Psoas muscle (tissue), 8 donors: Measurements from ENCODE around the gene SERINC4. TPM values are rescaled to one million over a fixed set of nuclear protein-coding genes. Genes with fewer than 3 reads are reported as not detected.
A peak's percentile ranks its signal among the peaks of the same experiment; 100 is the strongest.
"Not testable (repeated sequence)": the region's sequence is repeated elsewhere in the genome, so short reads cannot be mapped to it uniquely, and the experiment has no call there.

Experiments used
- ATAC-seq, 4 donors: fragments of 200-7000 bp; cut with Tn5 transposase; one replicate each; pipeline ENCODE4 v1.9.1; 2020; ENCODE audit warnings: moderate library complexity in 3 of 4, mild to moderate bottlenecking in 2 of 4
- DNase-seq, 2 donors: peaks; one replicate each; pipeline ENCODE4 v3.0.0-alpha.2; 2020
- H3K27ac ChIP-seq: fragments of 200-600 bp; one replicate; pipeline ENCODE4 v1.8.0; 2022
- H3K27me3 ChIP-seq, 3 donors: fragments of 200-600 bp in 1 of 3; one replicate each; pipeline versions ENCODE4 v1.6.1 to v1.8.0; 2013 to 2022; ENCODE audit warnings: low read length in 2 of 3, mild to moderate bottlenecking in 2 of 3, moderate library complexity in 1 of 3; ENCODE audit not compliant: insufficient read depth in 3 of 3
- H3K36me3 ChIP-seq, 2 donors: fragments of 200-600 bp in 1 of 2; one replicate each; pipeline versions ENCODE4 v1.6.1 to v1.8.0; 2013 to 2022; ENCODE audit warnings: low read depth in 1 of 2, mild to moderate bottlenecking in 1 of 2, moderate library complexity in 1 of 2; ENCODE audit not compliant: insufficient read depth in 1 of 2
- H3K4me1 ChIP-seq: fragments of 200-600 bp; one replicate; pipeline ENCODE4 v1.8.0; 2022
- H3K4me3 ChIP-seq: fragments of 200-600 bp; one replicate; pipeline ENCODE4 v1.8.0; 2022; ENCODE audit warnings: mild to moderate bottlenecking
- H3K9me3 ChIP-seq: fragments of 200-600 bp; one replicate; pipeline ENCODE4 v1.8.0; 2022
- CTCF ChIP-seq: fragments of 200-600 bp; IDR thresholded peaks from one replicate; pipeline ENCODE4 v1.8.0; 2022; ENCODE audit warnings: antibody characterized with exemption
- WGBS, 3 donors: extraction: QIAGEN DNeasy Blood & Tissue Kit; methylation state at CpG; one replicate each; pipeline versions ENCODE4 v1.1.6 to v1.1.7; 2013; 5-methylcytosine and 5-hydroxymethylcytosine counted together
- intact Hi-C, 2 donors: fragments of 100-400 bp; cut with DNase I; formaldehyde crosslinking; loops; one replicate each; pipeline versions ENCODE4 v1.11.0 to v1.14.2; 2022
- polyA plus RNA-seq, 3 donors: library from polyadenylated mRNA; stranded (reverse); fragments of 200-250 nt; gene quantifications; one replicate each; pipeline ENCODE4 v1.2.3, GENCODE V29; 2013
- total RNA-seq, 4 donors: library from RNA; stranded (reverse); fragmentation: NEBNext Ultra II Directional in 2 of 4; extraction: Animal tissue kit (Norgen Biotek cat#: 25700) in 2 of 4; gene quantifications; one replicate each; pipeline versions ENCODE4 v1.2.1 to v1.2.4, GENCODE V29; 2021 to 2023
- donor health status: healthy with polysubstance abuse.
- donor health status: DM: no; HTN: no; CAD: no; lungs with moderate emphysema.
- donor health status: Bipolar disorder and iron deficiency.
- donor health status: healthy.
- donor health status: DM: yes; HTN: yes; CAD: no.
- donor health status: DM: no; HTN: no; CAD: no.
- donor health status: DM: no; HTN: no; CAD: no.
- donor health status: DM: yes; HTN: yes; CAD: no.

SERINC4 gene
- total and polyA plus RNA-seq, 7 donors = 0.15 to 0.93 (median 0.23) TPM

GRCh38 chr15:43828061-43828657 is 28.1 kb upstream of the SERINC4 start:
- H3K27me3 ChIP-seq = peaks cover 0 to 20% (median 2%) of the 10 kb centered on the region in 3 donors
- TF ChIP-seq CTCF = no peak
- H3K27ac ChIP-seq = no peak overlapping the region
- DNase-seq (no peak), ATAC-seq (no peak)
- no peak overlapping the region for H3K4me3 ChIP-seq
- WGBS, 3 donors = 44 to 50% (median 47%) methylated on average over 6 of the region's 6 CpGs
- H3K4me1 ChIP-seq = peaks cover 14% of the 10 kb centered on the region
- no peaks in the 10 kb centered on the region for H3K9me3 ChIP-seq
- intact Hi-C loops = no loop called here
- H3K36me3 ChIP-seq = no peaks in the 10 kb centered on the region

- TF ChIP-seq CTCF = no peak
- WGBS, 3 donors = 3 to 4% (median 3%) methylated on average over 47 to 48 of the region's 48 CpGs
- H3K4me3 ChIP-seq = peak within 1 kb of the TSS; percentile 64
- no peaks in the 10 kb centered on the region for H3K36me3 ChIP-seq
- peaks cover 0 to 20% (median 2%) of the 10 kb centered on the region in 3 donors for H3K27me3 ChIP-seq
- peaks cover 20% of the 10 kb centered on the region for H3K4me1 ChIP-seq
- intact Hi-C loops = no loop called here
- peak within 1 kb of the TSS; percentile 50 for H3K27ac ChIP-seq
- no peak for ATAC-seq
- peak; percentile 79 to 86 for DNase-seq
- H3K9me3 ChIP-seq = no peaks in the 10 kb centered on the region
These were observed 26.7 kb upstream of the SERINC4 start, which contains the start of gene WDR76 for GRCh38 chr15:43826508-43827341. WDR76 (plus strand) TSS chr15:43827002; CDS start chr15:43827033, 31 bp downstream.

GRCh38 chr15:43826029-43826507 is 26.0 kb upstream of the SERINC4 start:
- no peak overlapping the region for H3K27ac ChIP-seq
- H3K9me3 ChIP-seq = no peaks in the 10 kb centered on the region
- TF ChIP-seq CTCF = no peak
- H3K27me3 ChIP-seq = peaks cover 0 to 20% (median 2%) of the 10 kb centered on the region in 3 donors
- peaks cover 20% of the 10 kb centered on the region for H3K4me1 ChIP-seq
- WGBS, 3 donors = 96% methylated on average over 11 of the region's 11 CpGs
- peak overlapping the region; percentile 64 for H3K4me3 ChIP-seq
- DNase-seq (no peak), ATAC-seq (no peak)
- H3K36me3 ChIP-seq = no peaks in the 10 kb centered on the region
- intact Hi-C loops = no loop called here

- H3K9me3 ChIP-seq, H3K27ac ChIP-seq, H3K36me3 ChIP-seq, DNase-seq, ATAC-seq, intact Hi-C loops, H3K4me3 ChIP-seq: not testable (repeated sequence)
- WGBS, 3 donors = 91 to 95% (median 93%) methylated on average over 11 of the region's 11 CpGs
- Histone ChIP-seq H3K4me1 (peaks cover 20% of the 10 kb centered on the region), H3K27me3 (peaks cover 0 to 20% (median 2%) of the 10 kb centered on the region in 3 donors)
These were observed 25.3 kb upstream of the SERINC4 start for GRCh38 chr15:43825305-43825704.
